GM20000 (cell line): ENCODE measurements around the gene CNTRL.

ENCODE experiments used
- DNase-seq: peaks from one replicate; pipeline ENCODE4 v3.0.0; 2012; ENCODE audit warnings: low spot score
- TF ChIP-seq, protein P1 (sequence below): IDR thresholded peaks from 2 replicates; pipeline ENCODE4 v1.5.1; 2012; ENCODE audit warnings: mild to moderate bottlenecking, control low read depth; ENCODE audit errors: extremely low read depth, missing control alignments

CNTRL gene

DNA sequence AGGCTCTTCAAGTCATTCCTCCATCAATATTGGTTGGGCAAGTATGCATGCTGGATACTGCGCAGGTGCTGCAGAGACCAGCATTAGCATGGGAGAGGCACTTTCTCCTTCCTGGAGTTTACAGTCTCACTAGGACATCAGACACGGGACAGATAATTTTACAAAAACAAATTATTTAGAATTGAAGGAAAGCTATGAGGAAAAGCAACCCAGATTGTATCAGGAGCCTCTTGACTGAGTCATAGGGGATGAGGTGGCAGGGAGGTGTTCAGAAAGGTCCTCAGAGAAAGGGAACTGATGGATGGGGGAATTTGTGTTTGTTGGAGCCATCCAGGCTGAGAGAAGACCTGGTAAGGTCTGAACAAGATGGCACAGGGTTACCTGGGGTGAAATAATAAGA lies 151.4 kb downstream of the CNTRL start:
- no peak for DNase-seq
- TF ChIP-seq, protein P1, sequence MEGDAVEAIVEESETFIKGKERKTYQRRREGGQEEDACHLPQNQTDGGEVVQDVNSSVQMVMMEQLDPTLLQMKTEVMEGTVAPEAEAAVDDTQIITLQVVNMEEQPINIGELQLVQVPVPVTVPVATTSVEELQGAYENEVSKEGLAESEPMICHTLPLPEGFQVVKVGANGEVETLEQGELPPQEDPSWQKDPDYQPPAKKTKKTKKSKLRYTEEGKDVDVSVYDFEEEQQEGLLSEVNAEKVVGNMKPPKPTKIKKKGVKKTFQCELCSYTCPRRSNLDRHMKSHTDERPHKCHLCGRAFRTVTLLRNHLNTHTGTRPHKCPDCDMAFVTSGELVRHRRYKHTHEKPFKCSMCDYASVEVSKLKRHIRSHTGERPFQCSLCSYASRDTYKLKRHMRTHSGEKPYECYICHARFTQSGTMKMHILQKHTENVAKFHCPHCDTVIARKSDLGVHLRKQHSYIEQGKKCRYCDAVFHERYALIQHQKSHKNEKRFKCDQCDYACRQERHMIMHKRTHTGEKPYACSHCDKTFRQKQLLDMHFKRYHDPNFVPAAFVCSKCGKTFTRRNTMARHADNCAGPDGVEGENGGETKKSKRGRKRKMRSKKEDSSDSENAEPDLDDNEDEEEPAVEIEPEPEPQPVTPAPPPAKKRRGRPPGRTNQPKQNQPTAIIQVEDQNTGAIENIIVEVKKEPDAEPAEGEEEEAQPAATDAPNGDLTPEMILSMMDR = no peak
